Retinal pigment epithelial cell (primary cell): ENCODE measurements around the gene RNF227.
A peak's percentile ranks its signal among the peaks of the same experiment; 100 is the strongest.

Experiments
- DNase-seq: peaks from one replicate; pipeline ENCODE4 v3.0.0-alpha.2; 2010; ENCODE audit warnings: low read depth
- H3K4me3 ChIP-seq: 2 replicates; pipeline ENCODE4 v1.5.1; 2011; ENCODE audit warnings: mild to moderate bottlenecking, low read length, control low read depth, moderate library complexity
- TF ChIP-seq, protein P1 (sequence below): conservative IDR thresholded peaks from 2 replicates; pipeline ENCODE4 v1.5.1; 2011; ENCODE audit warnings: low read depth, low read length, control low read depth, inconsistent platforms

Gene RNF227

DNA sequence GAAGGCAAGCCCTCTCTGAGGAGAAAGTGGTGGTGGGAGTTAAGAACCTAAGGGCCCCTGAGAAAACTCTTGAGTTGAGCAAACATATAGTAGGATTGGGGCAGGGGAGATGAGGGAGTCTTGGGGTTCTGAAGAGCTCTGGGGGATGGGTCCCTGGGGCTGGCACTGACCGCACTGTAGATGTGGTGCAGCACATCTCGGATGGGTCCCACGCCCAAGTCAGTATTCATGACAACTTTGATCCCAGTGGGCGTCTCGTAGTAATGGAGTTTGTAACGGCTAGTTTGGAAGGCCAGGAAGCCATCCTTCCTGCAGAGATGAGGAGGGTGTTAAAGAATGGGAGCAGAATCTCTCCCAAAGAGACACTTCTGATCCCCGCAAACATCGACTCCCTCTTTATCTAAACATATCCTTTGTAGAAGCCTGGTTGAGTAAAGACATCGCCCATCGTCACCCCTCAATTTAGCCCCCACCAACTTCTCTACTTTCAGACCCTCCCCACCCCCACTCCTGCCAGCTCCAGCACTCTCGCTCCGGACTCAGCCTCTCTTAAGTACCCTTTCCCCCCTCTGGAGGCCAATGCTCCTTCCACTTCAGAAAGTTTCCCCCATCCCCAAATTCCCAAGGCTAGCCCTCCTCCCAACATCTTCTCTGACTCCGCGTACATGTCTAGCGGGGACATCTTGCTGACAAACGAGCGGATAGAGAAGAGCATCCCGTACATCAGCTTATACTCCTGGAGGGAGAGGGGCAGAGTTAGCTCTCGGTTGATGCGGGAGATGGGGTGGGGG, 14.9 kb upstream of the RNF227 start:
- DNase-seq = no peak
- TF ChIP-seq, protein P1, sequence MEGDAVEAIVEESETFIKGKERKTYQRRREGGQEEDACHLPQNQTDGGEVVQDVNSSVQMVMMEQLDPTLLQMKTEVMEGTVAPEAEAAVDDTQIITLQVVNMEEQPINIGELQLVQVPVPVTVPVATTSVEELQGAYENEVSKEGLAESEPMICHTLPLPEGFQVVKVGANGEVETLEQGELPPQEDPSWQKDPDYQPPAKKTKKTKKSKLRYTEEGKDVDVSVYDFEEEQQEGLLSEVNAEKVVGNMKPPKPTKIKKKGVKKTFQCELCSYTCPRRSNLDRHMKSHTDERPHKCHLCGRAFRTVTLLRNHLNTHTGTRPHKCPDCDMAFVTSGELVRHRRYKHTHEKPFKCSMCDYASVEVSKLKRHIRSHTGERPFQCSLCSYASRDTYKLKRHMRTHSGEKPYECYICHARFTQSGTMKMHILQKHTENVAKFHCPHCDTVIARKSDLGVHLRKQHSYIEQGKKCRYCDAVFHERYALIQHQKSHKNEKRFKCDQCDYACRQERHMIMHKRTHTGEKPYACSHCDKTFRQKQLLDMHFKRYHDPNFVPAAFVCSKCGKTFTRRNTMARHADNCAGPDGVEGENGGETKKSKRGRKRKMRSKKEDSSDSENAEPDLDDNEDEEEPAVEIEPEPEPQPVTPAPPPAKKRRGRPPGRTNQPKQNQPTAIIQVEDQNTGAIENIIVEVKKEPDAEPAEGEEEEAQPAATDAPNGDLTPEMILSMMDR = no peak
- H3K4me3 ChIP-seq = peak overlapping the region; percentile 99

GRCh38 chr17:7929158-7930023, 13.3 kb upstream of the RNF227 start, which contains the start of gene KCNAB3:
TSS of gene KCNAB3 (minus strand) at chr17:7929856. CDS start at chr17:7929435, 421 bp downstream.
- TF ChIP-seq, protein P1 = no peak
- peak within 1 kb of the TSS; percentile 49 for H3K4me3 ChIP-seq
- no peak for DNase-seq

- TF ChIP-seq, protein P1 = no peak
- DNase-seq = no peak
- H3K4me3 ChIP-seq = no peak overlapping the region
Measured at GRCh38 chr17:7927596-7927995, 11.5 kb upstream of the RNF227 start.

GRCh38 chr17:7922845-7923628, 6.9 kb upstream of the RNF227 start:
- peak overlapping the region; percentile 40 for H3K4me3 ChIP-seq
- TF ChIP-seq, protein P1 = peak; percentile 23
- no peak for DNase-seq

DNA sequence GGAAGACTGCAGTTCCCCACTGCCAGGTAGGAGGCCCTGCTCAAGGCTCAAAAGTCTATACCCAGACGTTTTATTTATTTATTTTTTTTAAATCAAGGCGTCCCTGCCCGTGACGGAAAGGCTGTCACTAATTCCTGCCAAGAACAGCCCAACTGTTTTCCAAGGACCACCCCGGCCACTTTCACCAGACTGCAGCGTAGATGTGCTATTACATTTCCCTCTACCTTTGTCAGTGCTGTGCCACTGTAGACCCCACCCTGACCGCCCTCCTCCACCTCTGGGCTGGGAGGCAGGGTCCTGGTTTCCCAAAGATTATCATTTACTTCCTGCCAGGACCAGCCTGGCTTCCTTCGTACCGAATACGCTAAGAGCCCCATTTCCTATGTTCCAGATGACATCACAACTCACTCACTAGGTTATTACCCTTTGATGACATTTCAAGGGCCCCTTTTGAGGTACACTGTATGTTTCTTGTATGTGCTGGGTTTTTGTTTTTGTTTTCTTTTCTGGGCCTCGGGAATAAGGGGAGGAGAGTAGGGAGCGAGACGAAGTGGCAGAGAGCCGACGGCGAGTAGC, 6.3 kb upstream of the RNF227 start:
- peak overlapping the region; percentile 40 for H3K4me3 ChIP-seq
- TF ChIP-seq, protein P1 = no peak
- DNase-seq = no peak

DNA sequence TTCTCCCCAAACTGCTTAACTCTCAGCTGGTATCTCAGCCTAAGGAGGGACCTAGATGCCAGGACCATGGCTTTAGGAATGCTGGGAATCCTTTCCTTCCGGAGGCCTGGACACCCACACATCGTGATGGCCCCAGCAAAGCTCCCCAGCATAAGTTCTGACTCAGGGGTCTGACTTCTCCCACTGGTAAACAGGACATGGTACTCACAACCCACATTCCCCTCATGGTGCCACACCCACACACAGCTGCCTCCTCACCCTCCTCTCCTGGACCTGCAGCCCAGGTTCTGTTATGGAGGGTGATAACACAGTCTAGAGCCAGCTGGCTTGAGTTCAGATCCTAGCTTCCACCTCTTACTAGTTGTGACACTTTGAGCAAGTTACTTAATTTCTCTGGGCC, 719 bp upstream of the RNF227 start:
- TF ChIP-seq, protein P1 = no peak
- no peak for DNase-seq
- H3K4me3 ChIP-seq = no peak overlapping the region
